GM19372 (cell line): ENCODE measurements around the gene PPP1R3A.
"Not testable (repeated sequence)": the region's sequence is repeated elsewhere in the genome, so short reads cannot be mapped to it uniquely, and the experiment has no call there.

Experiments
- ATAC-seq: cut with Tn5 transposase; IDR thresholded peaks from one replicate; pipeline ENCODE4 v1.9.1; 2021; ENCODE audit warnings: mild to moderate bottlenecking, low read depth, moderate library complexity; ENCODE audit not compliant: unreplicated experiment

Gene PPP1R3A, protein sequence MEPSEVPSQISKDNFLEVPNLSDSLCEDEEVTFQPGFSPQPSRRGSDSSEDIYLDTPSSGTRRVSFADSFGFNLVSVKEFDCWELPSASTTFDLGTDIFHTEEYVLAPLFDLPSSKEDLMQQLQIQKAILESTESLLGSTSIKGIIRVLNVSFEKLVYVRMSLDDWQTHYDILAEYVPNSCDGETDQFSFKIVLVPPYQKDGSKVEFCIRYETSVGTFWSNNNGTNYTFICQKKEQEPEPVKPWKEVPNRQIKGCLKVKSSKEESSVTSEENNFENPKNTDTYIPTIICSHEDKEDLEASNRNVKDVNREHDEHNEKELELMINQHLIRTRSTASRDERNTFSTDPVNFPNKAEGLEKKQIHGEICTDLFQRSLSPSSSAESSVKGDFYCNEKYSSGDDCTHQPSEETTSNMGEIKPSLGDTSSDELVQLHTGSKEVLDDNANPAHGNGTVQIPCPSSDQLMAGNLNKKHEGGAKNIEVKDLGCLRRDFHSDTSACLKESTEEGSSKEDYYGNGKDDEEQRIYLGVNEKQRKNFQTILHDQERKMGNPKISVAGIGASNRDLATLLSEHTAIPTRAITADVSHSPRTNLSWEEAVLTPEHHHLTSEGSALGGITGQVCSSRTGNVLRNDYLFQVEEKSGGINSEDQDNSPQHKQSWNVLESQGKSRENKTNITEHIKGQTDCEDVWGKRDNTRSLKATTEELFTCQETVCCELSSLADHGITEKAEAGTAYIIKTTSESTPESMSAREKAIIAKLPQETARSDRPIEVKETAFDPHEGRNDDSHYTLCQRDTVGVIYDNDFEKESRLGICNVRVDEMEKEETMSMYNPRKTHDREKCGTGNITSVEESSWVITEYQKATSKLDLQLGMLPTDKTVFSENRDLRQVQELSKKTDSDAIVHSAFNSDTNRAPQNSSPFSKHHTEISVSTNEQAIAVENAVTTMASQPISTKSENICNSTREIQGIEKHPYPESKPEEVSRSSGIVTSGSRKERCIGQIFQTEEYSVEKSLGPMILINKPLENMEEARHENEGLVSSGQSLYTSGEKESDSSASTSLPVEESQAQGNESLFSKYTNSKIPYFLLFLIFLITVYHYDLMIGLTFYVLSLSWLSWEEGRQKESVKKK

DNA sequence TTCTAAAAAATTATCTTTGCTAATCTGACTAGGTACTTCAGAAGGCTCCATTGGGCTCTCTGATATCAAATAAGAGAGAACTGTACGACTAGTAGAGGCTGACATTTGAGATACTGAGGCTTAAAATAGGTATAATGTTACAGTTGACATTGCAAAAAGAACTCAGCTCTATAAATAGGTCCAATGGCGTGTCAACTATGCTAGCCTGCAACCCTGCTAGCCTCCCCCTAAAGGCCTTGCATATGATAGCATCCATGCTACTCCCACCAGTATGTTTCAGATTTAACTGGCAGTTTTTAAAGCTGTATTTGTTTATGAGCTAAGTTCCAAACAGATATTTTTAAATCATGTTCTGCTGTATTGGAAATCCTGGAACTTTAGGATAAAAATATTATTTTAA is at the start of gene PPP1R3A:
PPP1R3A (minus strand) TSS at position 64 of the 400 bp plus-strand sequence; CDS start at position 51, 13 bp downstream.
- no peak for ATAC-seq

DNA sequence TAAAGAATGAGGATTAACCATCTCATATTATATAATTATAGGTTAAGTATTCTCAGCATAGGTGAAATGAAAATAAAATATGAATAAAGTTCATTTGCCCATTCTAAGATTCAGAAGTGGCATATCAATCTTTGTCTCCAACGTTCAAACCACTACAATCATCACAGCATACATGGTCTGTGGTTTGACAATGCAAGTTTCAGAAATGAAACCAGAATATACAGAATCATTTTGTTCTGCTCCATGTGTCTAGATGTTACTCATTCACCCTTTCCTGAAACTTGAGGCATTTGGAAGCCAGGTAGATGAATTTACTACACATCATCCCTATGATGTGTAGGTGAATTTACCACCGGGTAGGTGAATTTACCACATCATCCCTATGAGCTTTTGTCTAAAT is 44.5 kb upstream of the PPP1R3A start:
- no peak for ATAC-seq

GRCh38 chr7:113959910-113960309 is 41.1 kb upstream of the PPP1R3A start:
- ATAC-seq, result no peak

DNA sequence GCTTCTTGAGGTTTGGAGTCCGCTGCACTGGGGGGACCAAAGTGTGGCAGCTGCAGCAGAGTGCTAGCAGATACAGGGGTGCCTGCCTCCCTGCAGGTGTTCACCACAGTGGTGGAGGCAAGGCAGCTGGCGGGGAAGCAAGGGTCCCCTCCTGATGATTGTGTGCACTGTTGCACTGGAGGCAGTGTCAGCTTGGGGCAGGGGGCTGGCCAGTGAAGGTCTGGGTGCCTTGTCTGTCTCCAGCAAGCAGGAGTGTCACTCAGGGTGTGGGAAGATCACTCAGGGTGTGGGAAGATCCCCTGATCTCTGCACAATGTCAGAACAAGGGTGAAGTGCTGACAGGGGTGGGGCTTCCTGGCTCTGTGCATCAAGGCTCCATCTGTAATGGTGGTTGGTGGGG is 36.3 kb upstream of the PPP1R3A start:
- no peak for ATAC-seq

DNA sequence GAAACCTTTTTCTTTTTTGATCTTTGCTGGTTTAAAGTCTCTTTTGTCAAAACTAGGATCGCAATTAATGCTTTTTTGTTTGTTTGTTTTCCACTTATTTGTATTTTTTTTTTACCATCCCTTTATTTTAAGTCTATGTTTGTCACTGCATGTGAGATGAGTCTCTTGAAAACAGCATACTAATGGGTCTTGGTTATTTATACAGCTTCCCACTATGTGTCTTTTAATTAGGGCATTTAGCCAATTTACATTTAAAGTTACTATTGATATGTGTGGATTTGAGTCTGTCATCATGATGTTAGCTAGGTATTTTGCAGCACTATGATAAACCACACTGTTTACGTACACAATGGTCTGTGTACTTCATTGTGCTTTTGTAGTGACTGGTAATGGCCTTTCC is 34.7 kb upstream of the PPP1R3A start:
- no peak for ATAC-seq

DNA sequence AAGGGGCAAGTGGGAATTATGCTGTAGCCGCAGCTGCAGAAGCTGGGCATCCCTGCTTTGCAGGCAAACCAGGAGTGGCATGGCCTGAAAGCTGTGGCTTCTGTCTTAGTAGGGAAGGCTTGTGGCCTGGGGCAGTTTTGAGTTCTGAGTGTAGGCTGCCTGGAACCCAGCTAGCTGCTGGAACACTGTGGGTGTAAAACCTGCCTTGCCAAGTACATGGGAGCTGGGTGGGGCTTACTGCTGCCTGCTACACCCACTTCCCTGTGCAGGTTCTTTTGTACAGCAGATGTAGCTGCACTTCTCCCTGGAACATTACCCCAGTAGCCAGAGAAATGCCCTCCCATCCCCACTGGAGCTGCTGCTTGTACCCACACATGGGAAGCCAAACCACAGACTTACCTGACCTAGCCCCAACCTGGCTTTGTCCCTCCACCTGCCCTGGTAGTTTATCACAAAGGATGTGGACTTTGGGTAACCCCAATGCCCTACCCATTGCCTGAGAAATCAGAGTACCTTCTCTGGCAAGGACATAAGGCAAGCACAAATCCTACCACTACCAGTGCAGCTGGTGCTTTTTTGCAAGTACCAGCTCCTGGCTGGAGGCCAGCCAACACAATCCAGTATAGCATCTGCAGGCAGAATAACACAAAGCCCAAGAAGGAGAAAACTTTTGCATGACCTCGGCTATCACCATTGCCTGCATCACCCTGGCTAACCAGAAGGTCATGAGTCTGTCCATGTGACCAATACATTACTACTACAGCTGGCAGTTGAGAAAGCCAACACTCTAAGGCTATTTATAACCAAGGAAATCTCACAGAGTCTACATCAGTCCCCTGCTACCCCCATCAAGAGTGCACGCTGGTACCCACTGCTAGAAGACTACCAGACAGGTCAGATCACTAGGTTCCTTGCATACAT is 26.5 kb upstream of the PPP1R3A start:
- no peak for ATAC-seq

GRCh38 chr7:113936982-113937381 is 18.2 kb upstream of the PPP1R3A start:
- no peak for ATAC-seq

GRCh38 chr7:113936535-113936934 is 17.7 kb upstream of the PPP1R3A start:
- ATAC-seq, result no peak

DNA sequence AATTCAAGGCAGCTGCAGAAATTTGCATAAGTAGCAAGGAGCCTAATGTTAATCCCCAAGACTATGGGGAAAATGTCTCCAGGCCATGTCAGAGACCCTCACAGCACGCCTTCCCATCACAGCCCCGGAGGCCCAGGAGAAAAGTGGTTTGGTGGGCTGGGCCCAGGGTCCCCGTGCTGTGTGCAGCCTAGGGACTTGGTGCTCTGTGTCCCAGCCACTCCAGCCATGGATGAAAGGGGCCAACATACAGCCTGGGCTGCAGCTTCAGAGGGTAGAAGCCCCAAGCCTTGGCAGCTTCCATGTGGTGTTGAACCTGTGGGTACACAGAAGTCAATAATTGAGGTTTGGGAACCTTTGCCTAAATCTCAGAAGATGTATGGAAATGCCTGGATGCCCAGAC is 10.6 kb upstream of the PPP1R3A start:
- ATAC-seq, result not testable (repeated sequence)

DNA sequence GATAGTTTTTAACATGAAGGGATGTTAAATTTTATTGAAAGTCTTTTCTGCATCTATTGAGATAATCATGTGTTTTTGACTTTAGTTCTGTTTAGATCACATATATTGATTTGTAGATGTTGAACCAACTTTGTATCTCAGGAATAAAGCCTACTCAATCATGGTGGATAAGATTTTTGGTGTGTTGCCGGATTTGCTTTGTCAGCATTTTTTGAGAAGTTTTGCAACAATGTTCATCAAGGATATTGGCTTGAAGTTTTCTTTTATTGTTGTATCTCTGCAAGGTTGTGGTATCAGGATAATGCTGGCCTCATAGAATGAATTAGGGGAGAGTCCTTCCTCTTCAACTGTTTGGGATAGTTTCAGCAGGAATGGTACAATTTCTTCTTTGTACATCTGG is 9.3 kb upstream of the PPP1R3A start:
- ATAC-seq, result no peak

DNA sequence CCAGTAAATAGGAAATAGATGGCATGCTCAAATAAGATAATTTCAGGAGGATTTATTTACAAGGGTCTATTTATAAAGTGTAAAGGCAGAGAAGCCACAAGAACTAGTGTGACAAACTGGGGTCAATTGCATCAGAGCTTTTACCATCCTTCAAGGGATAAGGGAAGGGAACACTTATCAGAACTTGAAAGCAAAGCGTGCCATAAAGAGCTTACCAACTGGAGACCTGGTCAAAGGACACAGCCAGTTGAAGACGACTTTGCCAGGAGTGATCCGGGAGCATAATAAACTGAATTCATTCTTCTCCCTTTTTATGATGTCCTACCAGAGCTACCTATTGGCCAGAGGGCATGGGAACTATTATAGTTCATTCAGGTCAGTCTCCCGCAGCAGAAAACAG is 3.2 kb upstream of the PPP1R3A start:
- no peak for ATAC-seq

- no peak for ATAC-seq
These were observed 2.6 kb upstream of the PPP1R3A start for GRCh38 chr7:113921363-113921762.

DNA sequence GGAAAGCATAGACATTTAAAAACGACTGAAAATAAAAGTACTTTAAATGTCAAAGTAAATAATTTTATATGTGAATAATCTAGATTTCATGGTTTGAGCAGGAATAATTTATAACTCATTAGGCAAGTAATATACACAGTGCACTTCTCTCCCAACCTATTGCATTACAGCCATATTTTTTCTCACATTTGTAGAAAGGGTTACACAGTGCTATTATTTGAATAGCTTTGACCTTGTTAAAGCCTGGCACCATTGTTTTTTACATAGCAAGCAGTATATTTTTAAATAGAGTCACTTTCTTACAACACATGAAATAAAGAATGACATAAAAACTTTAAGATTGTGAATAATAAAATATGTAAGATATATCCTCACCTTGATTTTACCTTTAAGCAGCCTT is 969 bp downstream of the PPP1R3A start:
- ATAC-seq, result no peak

DNA sequence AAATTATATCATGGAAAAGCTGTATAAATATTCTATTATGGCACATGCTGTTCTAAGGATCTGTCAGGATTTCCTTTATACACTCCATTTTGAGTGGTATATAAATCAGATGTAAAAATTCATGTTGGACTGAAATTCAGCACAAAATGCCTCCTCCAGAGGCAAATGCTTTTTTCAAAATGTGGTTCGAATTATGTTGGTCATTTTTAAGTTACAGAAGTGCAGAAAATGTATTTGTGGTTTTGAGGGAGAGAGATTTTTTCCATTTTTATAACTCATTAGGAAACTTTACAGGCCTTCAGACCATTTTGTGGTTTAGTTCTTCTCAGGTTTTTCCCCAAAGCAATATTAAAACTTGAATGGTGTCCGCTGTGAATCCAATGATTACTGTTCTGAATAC is 2.9 kb downstream of the PPP1R3A start:
- no peak for ATAC-seq

GRCh38 chr7:113912876-113913275 is 5.9 kb downstream of the PPP1R3A start:
- ATAC-seq, result no peak

DNA sequence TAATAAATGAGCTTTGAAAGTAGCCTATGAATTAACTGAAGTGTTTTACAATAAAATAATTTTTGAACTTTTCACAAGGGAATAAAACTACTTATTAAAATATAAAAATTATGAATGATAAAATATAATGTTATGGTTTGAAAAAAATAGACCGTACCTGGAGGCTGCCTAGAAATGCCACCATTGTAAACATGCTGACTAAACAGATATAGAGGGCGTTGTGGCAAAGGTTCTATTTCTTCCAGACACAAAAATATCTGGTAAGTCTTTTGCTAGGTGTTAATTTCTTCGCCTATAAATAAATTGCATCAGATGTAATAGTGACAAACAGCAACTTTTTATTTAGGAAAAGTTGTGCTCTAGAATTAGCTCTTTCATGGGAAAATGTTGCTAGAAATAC is 11.2 kb downstream of the PPP1R3A start:
- ATAC-seq, result no peak

DNA sequence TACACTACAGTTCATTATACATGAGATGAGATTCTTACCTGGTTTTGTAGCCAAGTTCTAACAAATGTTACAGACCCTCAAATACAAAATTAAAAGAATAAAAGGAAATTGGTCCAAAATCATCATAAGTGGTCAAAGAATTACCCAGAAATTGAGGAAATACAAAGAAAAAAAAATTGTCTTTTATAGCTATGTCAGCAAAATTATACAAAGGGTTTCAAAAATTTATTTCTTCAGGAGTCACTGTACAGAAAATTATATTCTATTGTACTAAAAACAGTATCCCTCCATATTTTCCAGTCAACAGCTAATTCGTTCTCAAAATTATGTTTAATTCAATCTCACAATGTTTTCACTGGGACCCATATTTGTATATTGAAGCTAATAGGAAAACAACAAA is 14.3 kb downstream of the PPP1R3A start:
- no peak for ATAC-seq

GRCh38 chr7:113892818-113893217 is 26.0 kb downstream of the PPP1R3A start:
- ATAC-seq, result no peak

DNA sequence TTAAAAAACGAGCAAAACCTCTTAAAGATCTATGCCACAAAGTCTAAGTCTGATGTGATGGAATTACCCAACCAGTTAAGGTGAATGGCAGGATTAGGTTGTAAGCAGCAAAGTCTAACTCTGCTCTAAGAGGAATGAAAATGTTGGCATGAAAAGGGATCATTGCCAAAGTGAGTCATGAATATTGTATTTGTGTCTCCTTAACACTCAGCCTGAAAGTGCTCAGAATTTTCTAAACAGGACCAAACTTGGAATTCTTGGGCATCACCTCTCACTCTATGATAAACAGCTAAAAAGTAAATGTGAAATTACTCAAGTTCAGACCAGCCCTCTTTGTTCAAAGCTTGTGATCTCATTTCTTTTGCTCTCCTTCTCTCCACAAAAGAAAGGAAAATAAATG is 27.0 kb downstream of the PPP1R3A start:
- ATAC-seq, result no peak

DNA sequence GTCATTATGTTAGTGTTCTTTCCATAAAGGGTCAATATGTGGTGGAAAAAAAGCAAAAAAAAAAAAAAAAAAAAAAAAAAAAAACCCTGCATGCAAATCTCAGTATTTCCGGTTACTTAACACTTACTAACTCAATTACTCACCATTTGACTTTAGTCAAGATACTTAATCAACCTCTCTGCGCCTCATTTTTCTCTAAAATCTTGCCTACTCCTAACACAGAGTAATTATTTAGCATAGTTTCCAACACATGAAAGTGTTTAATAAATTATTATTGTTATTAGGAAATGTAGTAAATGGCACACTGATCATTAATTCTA is 27.8 kb downstream of the PPP1R3A start:
- ATAC-seq, result no peak
